ENCODE data around the gene CNKSR3. TPM values are rescaled to one million over a fixed set of nuclear protein-coding genes. Genes with fewer than 3 reads are reported as not detected.

CNKSR3 gene
- total RNA-seq, 4 donors from 2014 or later, result 7.6 to 29.6 (median 12.4) TPM

DNA sequence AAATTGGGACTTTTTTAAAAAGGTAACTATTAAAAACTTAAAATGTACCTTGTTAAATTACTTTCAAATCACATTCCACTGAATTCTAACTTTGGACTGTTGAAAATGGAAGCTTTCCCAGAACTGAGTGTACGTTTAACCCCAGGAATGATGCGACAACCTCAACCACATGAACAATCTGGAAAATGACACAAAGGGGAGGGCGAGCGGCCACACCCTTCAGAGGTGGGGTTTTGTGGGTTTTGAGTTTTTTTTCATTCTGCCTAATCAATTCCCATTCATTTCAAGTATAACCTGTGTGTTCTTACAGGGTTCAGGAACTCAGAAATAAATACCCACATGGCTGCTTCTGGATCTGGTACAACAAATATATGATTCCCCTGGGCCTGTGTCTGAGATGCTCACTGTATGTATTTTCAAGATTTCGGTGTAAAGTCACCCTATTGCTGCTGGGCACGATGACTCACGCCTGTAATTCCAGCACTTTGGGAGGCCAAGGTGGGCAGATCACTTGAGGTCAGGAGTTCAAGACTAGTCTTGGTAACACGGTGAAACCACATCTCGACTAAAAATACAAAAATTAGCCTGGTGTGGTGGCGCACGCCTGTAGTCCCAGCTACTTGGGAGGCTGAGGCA is 21.6 kb downstream of the CNKSR3 start:
- no peak for TF ChIP-seq POLR2A (IDR thresholded peaks at IDR 0.05)
- TF ChIP-seq CTCF (IDR thresholded peaks at IDR 0.05), result no peak
- H3K27ac ChIP-seq, result peak overlapping the region in 1 of 2 donors; percentile 1
- DNase-seq, result no peak
- H3K9me3 ChIP-seq, result no peaks in the 10 kb centered on the region
- H3K27me3 ChIP-seq, result no peaks in the 10 kb centered on the region
- intact Hi-C loops (cut with DNase I; ENCODE audit: low total_unique reads), result no loop called here
- H3K36me3 ChIP-seq, result no peaks in the 10 kb centered on the region
- H3K4me1 ChIP-seq, result peaks cover 0 to 4% of the 10 kb centered on the region in 2 donors
- H3K4me3 ChIP-seq, result no peak overlapping the region

DNA sequence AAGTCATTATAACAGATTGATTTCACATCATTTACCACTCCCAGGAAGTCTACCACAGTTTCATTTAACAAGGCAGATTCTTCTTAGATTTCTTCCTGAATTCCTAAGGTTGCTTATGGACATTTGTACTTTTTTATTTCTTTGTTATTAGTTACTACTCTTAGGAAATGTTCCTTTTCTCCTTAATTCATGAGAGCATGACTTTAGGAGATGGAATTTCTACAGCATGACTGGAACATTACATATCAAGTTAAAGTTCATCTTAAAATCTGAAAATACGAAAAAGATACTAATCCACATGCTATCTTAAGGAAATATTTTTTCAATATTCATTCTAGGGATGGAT is 22.3 kb downstream of the CNKSR3 start:
- no peak overlapping the region for H3K27ac ChIP-seq
- DNase-seq, result no peak
- no peaks in the 10 kb centered on the region for H3K27me3 ChIP-seq
- H3K4me1 ChIP-seq, result peaks cover 0 to 8% of the 10 kb centered on the region in 2 donors
- H3K4me3 ChIP-seq, result no peak overlapping the region
- intact Hi-C loops (cut with DNase I; ENCODE audit: low total_unique reads), result no loop called here
- no peaks in the 10 kb centered on the region for H3K36me3 ChIP-seq
- H3K9me3 ChIP-seq, result no peaks in the 10 kb centered on the region
- TF ChIP-seq POLR2A (IDR thresholded peaks at IDR 0.05) (no peak), CTCF (IDR thresholded peaks at IDR 0.05) (no peak)

DNA sequence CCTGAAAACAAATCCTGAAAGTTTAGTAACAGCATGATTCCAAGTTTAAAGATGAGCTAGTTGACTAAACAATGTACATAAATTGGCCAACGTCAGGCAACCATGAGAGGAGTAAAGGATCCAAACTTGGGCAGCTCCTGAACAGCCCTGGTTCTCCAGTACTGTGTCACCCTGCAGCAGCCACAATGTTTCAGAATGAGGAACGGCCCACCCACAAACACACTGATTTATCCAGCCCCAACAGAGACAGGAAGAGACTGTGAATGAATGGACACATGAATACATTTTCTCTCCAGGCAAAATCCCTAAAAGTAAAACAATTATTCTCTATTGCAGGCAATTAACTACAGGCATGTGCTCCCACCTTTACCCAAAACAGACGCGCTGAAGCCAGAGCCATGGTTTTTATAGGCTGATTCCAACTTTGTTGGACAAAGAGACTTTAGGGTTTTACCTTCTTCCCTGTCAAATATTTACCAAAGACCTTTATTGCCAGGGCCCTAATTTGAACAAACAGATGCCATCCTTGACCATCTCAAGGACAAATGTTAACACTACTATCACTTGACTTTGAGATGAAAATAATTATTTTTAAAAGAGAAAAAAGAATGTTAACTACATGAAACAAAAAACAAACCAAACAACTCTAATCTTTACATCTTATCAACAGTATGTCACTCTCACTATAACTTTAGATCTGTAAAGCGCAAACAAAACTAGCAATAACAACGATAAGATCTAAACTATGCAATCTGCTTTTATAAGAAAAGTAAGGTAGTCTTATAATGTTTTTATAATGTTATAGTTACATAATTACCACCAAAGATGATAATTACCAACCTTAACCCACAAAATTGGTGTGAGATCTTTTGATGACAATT is 22.9 kb downstream of the CNKSR3 start:
- Histone ChIP-seq H3K27me3 (no peaks in the 10 kb centered on the region), H3K27ac (peak overlapping the region; percentile 22 to 43), H3K4me1 (peaks cover 0 to 8% of the 10 kb centered on the region in 2 donors), H3K36me3 (no peaks in the 10 kb centered on the region), H3K4me3 (no peak overlapping the region), H3K9me3 (no peaks in the 10 kb centered on the region)
- DNase-seq, result no peak
- intact Hi-C loops (cut with DNase I; ENCODE audit: low total_unique reads), result no loop called here
- no peak for TF ChIP-seq CTCF (IDR thresholded peaks at IDR 0.05)
- TF ChIP-seq POLR2A (IDR thresholded peaks at IDR 0.05), result no peak

DNA sequence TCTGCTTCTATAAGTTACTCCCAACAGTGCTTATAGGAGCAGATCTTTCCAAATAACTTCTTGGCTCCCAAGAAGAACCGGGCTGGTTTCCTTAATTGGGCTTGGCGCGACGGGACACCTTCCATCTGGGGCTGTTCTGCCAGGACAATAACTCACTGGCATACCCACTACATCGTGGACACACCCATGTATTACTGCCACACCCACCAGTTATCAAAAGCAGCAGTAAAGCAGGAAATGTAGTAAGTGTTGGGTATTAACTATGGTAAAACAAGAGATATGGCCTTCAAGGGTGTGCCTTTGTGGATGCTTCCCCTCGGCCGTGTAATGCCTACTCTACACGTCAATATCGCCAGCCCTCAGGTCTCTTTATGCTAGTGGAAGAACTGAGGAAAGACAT is 24.7 kb downstream of the CNKSR3 start:
- Histone ChIP-seq H3K4me3 (no peak overlapping the region), H3K27me3 (no peaks in the 10 kb centered on the region), H3K9me3 (no peaks in the 10 kb centered on the region), H3K36me3 (no peaks in the 10 kb centered on the region), H3K4me1 (peaks cover 0 to 8% of the 10 kb centered on the region in 2 donors), H3K27ac (peak overlapping the region; percentile 8 to 35)
- no peak for DNase-seq
- intact Hi-C loops (cut with DNase I; ENCODE audit: low total_unique reads), result no loop called here
- TF ChIP-seq POLR2A (IDR thresholded peaks at IDR 0.05) (no peak), CTCF (IDR thresholded peaks at IDR 0.05) (no peak)

- Histone ChIP-seq H3K4me1 (peaks cover 0 to 8% of the 10 kb centered on the region in 2 donors), H3K36me3 (no peaks in the 10 kb centered on the region), H3K4me3 (no peak overlapping the region), H3K27ac (peak overlapping the region in 1 of 2 donors; percentile 35), H3K27me3 (no peaks in the 10 kb centered on the region), H3K9me3 (no peaks in the 10 kb centered on the region)
- intact Hi-C loops (cut with DNase I; ENCODE audit: low total_unique reads), result no loop called here
- no peak for DNase-seq
- no peak for TF ChIP-seq POLR2A (IDR thresholded peaks at IDR 0.05)
Measured at GRCh38 chr6:154484942-154485341, 25.5 kb downstream of the CNKSR3 start.

Measured in uterus (tissue), 4 donors.